SK-N-SH (cell line): ENCODE data around the gene TCF12. TPM values are rescaled to one million over a fixed set of nuclear protein-coding genes. Genes with fewer than 3 reads are reported as not detected.

Source experiments
- CTCF ChIA-PET: fragments of 300-600, 350-600 bp; formaldehyde crosslinking; extraction: SDS; loops from one replicate; lab custom pipeline; 2021; lab: Yijun Ruan, JAX
- POLR2A ChIA-PET: fragments of 350-600 bp; sonication (Branson Sonifier 250); formaldehyde crosslinking; extraction: SDS; loops from one replicate; lab custom pipeline; 2020; ENCODE audit warnings: antibody characterized with exemption, inconsistent platforms; lab: Yijun Ruan, JAX
- DNase-seq: peaks from one replicate; pipeline ENCODE4 v3.0.0; 2012
- H2AFZ ChIP-seq: fragments of 200-600 bp; sonication (generic); 2 replicates; pipeline ENCODE4 v1.8.1; 2016; ENCODE audit warnings: antibody characterized with exemption, mild to moderate bottlenecking, low read depth
- H3F3A ChIP-seq: fragments of 200-600 bp; sonication (generic); replicated peaks from 2 replicates; pipeline ENCODE3; 2016; ENCODE audit warnings: antibody characterized with exemption, mild to moderate bottlenecking; ENCODE audit not compliant: insufficient read depth
- H3K27ac ChIP-seq, 2 experiments: fragments of 200-500 bp in 1 of 2; fragments of 200-600 bp in 1 of 2; sonication (Bioruptor generic) in 1 of 2; sonication (generic), shearing (Covaris generic) in 1 of 2; 2 replicates each; pipeline versions ENCODE4 v1.5.1 to v1.6.1; 2014 to 2016; ENCODE audit warnings: low read depth in 2 of 2, inconsistent platforms in 1 of 2, low read length in 1 of 2, mild to moderate bottlenecking in 1 of 2, mixed read lengths in 1 of 2
- H3K27me3 ChIP-seq: fragments of 200-600 bp; sonication (generic), shearing (Covaris generic); 2 replicates; pipeline ENCODE4 v1.6.1; 2016; ENCODE audit warnings: mixed run types; ENCODE audit not compliant: insufficient read depth
- H3K36me3 ChIP-seq, 2 experiments: fragments of 200-500 bp in 1 of 2; fragments of 200-600 bp in 1 of 2; sonication (Bioruptor generic) in 1 of 2; sonication (generic) in 1 of 2; replicated peaks in 1 of 2; 2 replicates each; pipeline versions ENCODE3 to v1.5.1; 2014 to 2016; ENCODE audit warnings: low read length in 1 of 2, mild to moderate bottlenecking in 1 of 2; ENCODE audit not compliant: insufficient read depth in 2 of 2, control insufficient read depth in 1 of 2
- H3K4me1 ChIP-seq, 2 experiments: fragments of 200-500 bp in 1 of 2; fragments of 200-600 bp in 1 of 2; sonication (Bioruptor generic) in 1 of 2; sonication (generic), shearing (Covaris generic) in 1 of 2; 2 replicates each; pipeline versions ENCODE4 v1.5.1 to v1.6.1; 2014 to 2016; ENCODE audit warnings: low read depth in 1 of 2, low read length in 1 of 2, mixed run types in 1 of 2; ENCODE audit not compliant: insufficient read depth in 2 of 2, control insufficient read depth in 1 of 2
- H3K4me2 ChIP-seq: fragments of 200-600 bp; sonication (generic), shearing (Covaris generic); 2 replicates; pipeline ENCODE4 v1.6.1; 2017; ENCODE audit warnings: mixed run types
- H3K4me3 ChIP-seq, 2 experiments: fragments of 200-500 bp in 1 of 2; fragments of 200-600 bp in 1 of 2; sonication (Bioruptor generic) in 1 of 2; sonication (generic), shearing (Covaris generic) in 1 of 2; 2 replicates each; pipeline versions ENCODE4 v1.5.1 to v1.8.1; 2014 to 2016; ENCODE audit warnings: low read depth in 2 of 2, inconsistent platforms in 1 of 2, low read length in 1 of 2, mild to moderate bottlenecking in 1 of 2, mixed read lengths in 1 of 2, moderate library complexity in 1 of 2
- H3K79me2 ChIP-seq: fragments of 200-600 bp; sonication (generic); 2 replicates; pipeline ENCODE4 v1.8.1; 2017; ENCODE audit warnings: mild to moderate bottlenecking; ENCODE audit not compliant: insufficient read depth
- H3K9ac ChIP-seq: fragments of 200-600 bp; sonication (generic); 2 replicates; pipeline ENCODE4 v1.6.1; 2017; ENCODE audit warnings: mixed run types
- H3K9me2 ChIP-seq: fragments of 200-600 bp; sonication (generic); 2 replicates; pipeline ENCODE4 v1.6.1; 2017; ENCODE audit warnings: mixed run types
- H3K9me3 ChIP-seq: fragments of 200-600 bp; sonication (generic); 2 replicates; pipeline ENCODE4 v1.6.1; 2017; ENCODE audit warnings: mixed run types, mild to moderate bottlenecking, moderate library complexity
- H4K20me1 ChIP-seq: fragments of 200-600 bp; sonication (generic); 2 replicates; pipeline ENCODE4 v1.6.1; 2017; ENCODE audit warnings: mild to moderate bottlenecking, mixed run types; ENCODE audit not compliant: insufficient read depth
- CTCF ChIP-seq: fragments of 200-600 bp; sonication (generic); IDR thresholded peaks from 2 replicates; pipeline ENCODE4 v1.6.1; 2017; ENCODE audit warnings: antibody characterized with exemption, mild to moderate bottlenecking, moderate library complexity
- GABPA ChIP-seq: IDR thresholded peaks from 2 replicates; pipeline ENCODE4 v1.4.0; 2012; ENCODE audit warnings: low read depth, mild to moderate bottlenecking
- NRF1 ChIP-seq: IDR thresholded peaks from 2 replicates; pipeline ENCODE4 v1.6.1; 2012; ENCODE audit warnings: low read depth, mild to moderate bottlenecking, low read length
- PBX3 ChIP-seq: IDR thresholded peaks from 2 replicates; pipeline ENCODE4; 2012
- RCOR1 ChIP-seq: fragments of 150-350 bp; IDR thresholded peaks from 2 replicates; pipeline ENCODE4 v1.6.1; 2017; ENCODE audit warnings: antibody characterized with exemption, low read length
- REST ChIP-seq: IDR thresholded peaks from 2 replicates; pipeline ENCODE4 v1.6.1; 2012; ENCODE audit warnings: mild to moderate bottlenecking, low read depth, low read length, moderate library complexity
- RFX5 ChIP-seq: IDR thresholded peaks from 2 replicates; pipeline ENCODE4 v1.6.1; 2012; ENCODE audit warnings: mild to moderate bottlenecking, improper control_type of control experiment, low read length
- RXRA ChIP-seq: IDR thresholded peaks from 2 replicates; pipeline ENCODE4 v1.4.0; 2012; ENCODE audit warnings: low read depth, mild to moderate bottlenecking, borderline replicate concordance
- TCF12 ChIP-seq: IDR thresholded peaks from 2 replicates; pipeline ENCODE4 v1.4.0; 2012
- WGBS: methylation state at CpG from one replicate; pipeline ENCODE4 v1.1.6; 2017; ENCODE audit warnings: low lambda C conversion rate; 5-methylcytosine and 5-hydroxymethylcytosine counted together
- polyA plus RNA-seq, 3 experiments: library from polyadenylated mRNA; depleted of rRNA; stranded (reverse); fragments of >200 nt; gene quantifications; 2 replicates each; pipeline ENCODE4 v1.2.3, GENCODE V29; 2012

Gene TCF12
- polyA plus RNA-seq, 1 of the 3 experiments (the other 2 are of a cell fraction): 49.6 TPM

- no peaks in the 10 kb centered on the region for H3K9me3 ChIP-seq
- H3K27me3 ChIP-seq: no peaks in the 10 kb centered on the region
- peaks cover 81% of the 10 kb centered on the region for H4K20me1 ChIP-seq
- no peak overlapping the region for H3K4me3 ChIP-seq
- H3K36me3 ChIP-seq: peaks cover 0 to 10% of the 10 kb centered on the region in 2 experiments
- H3K4me1 ChIP-seq: peaks cover 17 to 37% of the 10 kb centered on the region in 2 experiments; a peak in 3 of 4 replicates
- DNase-seq: no peak
- H3F3A ChIP-seq: peaks cover 37% of the 10 kb centered on the region
- peaks cover 100% of the 10 kb centered on the region for H3K79me2 ChIP-seq
- H2AFZ ChIP-seq: no peak overlapping the region
- ChIA-PET POLR2A (no interaction called here), CTCF (interaction anchor here (1.0 kb wide), 1 partner anchor 21 kb away, joined by 3 read pairs; no protein-coding TSS in a partner anchor)
- H3K4me2 ChIP-seq: no peak overlapping the region
- no peaks in the 10 kb centered on the region for H3K9me2 ChIP-seq
- no peak overlapping the region for H3K9ac ChIP-seq
- TF ChIP-seq PBX3 (no peak), TCF12 (0 out of 2 replicates have a peak, but pooled peaks have one; percentile 6), REST (no peak), RXRA (no peak), RCOR1 (no peak)
- WGBS: 59% methylated on average over 2 of the region's 2 CpGs
- H3K27ac ChIP-seq: peak overlapping the region in 1 of 2 experiments; percentile 51; a peak in 3 of 4 replicates
Measured at GRCh38 chr15:56963126-56963525, 44.7 kb downstream of the TCF12 start.

DNA sequence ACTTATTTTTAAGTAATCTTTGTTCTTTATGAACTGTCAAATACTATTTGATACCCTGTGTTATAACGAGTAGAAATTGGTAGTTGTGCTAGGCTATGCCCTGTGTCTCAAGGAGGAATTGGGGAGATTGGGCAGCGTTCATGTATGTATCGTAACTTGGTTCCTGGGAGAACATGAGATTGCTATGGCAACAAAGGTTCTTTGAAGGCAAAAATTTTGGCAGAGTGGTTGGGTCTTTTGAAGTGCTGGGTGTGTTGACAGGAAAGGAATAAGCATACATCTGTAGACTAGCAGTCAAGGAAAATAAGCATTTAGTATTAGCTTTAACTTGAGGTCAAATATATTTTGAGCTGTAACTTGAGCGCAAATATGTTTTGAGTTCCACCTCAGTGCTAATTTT lies 45.3 kb downstream of the TCF12 start:
- H3K9ac ChIP-seq: no peak overlapping the region
- CTCF ChIA-PET: interaction anchor here (0.9 to 1.0 kb wide), 2 partner anchors 10 to 21 kb away, joined by 3 to 4 read pairs; no protein-coding TSS in a partner anchor
- H3K4me3 ChIP-seq: no peak overlapping the region
- WGBS: 97% methylated on average over 4 of the region's 4 CpGs
- peaks cover 37% of the 10 kb centered on the region for H3F3A ChIP-seq
- peaks cover 82% of the 10 kb centered on the region for H4K20me1 ChIP-seq
- H3K9me2 ChIP-seq: no peaks in the 10 kb centered on the region
- H2AFZ ChIP-seq: no peak overlapping the region
- H3K79me2 ChIP-seq: peaks cover 100% of the 10 kb centered on the region
- DNase-seq: no peak
- H3K27me3 ChIP-seq: no peaks in the 10 kb centered on the region
- peak overlapping the region; percentile 4 to 51 for H3K27ac ChIP-seq
- TF ChIP-seq GABPA: no peak
- TF ChIP-seq CTCF: no peak
- no peak for TF ChIP-seq NRF1
- TF ChIP-seq RFX5: no peak
- H3K4me1 ChIP-seq: peaks cover 17 to 37% of the 10 kb centered on the region in 2 experiments; a peak in 3 of 4 replicates
- H3K36me3 ChIP-seq: peaks cover 0 to 9% of the 10 kb centered on the region in 2 experiments
- H3K9me3 ChIP-seq: no peaks in the 10 kb centered on the region
- H3K4me2 ChIP-seq: peak overlapping the region; percentile 6; the same call in 1 of the 2 replicates
- POLR2A ChIA-PET: no interaction called here
